Measurements from ENCODE around the gene AGMO. TPM values are rescaled to one million over a fixed set of nuclear protein-coding genes. Genes with fewer than 3 reads are reported as not detected.

The AGMO gene
- total and polyA plus RNA-seq, 3 donors from 2014 or later, result 13.1 to 52.8 (median 46.6) TPM

DNA sequence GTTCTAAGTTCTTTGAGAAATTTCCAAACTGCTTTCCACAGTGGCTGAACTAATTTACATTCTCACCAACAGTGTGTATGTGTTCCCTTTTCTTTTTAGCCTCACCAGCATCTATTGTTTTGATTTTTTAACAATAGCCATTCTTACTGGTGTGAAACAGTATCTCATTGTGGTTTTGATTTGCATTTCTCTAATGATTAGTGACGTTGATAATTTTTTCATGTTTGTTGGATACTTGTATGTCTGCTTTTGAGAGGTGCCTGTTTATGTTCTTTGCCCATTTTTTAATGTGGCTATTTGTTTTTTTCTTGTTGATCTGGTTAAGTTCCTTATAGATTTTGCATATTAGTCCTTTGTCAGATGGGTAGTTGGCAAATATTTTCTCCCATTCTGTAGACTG is 191.4 kb downstream of the AGMO start:
- DNase-seq, result no peak
- no peak overlapping the region for H3K27ac ChIP-seq
- no peaks in the 10 kb centered on the region for H3K36me3 ChIP-seq (ENCODE audit: low read depth, missing control alignments)
- no peaks in the 10 kb centered on the region for H3K4me1 ChIP-seq
- H3K4me3 ChIP-seq, result no peak overlapping the region
- intact Hi-C loops (cut with DNase I; ENCODE audit: low total_unique reads), result no loop called here
- WGBS, 2 donors, result 87 to 92% methylated on average over 1 of the region's 1 CpG
- H3K9me3 ChIP-seq, result no peaks in the 10 kb centered on the region
- H3K27me3 ChIP-seq, result no peaks in the 10 kb centered on the region
- no peak for TF ChIP-seq POLR2A (IDR thresholded peaks at IDR 0.05)
- TF ChIP-seq, protein P1, sequence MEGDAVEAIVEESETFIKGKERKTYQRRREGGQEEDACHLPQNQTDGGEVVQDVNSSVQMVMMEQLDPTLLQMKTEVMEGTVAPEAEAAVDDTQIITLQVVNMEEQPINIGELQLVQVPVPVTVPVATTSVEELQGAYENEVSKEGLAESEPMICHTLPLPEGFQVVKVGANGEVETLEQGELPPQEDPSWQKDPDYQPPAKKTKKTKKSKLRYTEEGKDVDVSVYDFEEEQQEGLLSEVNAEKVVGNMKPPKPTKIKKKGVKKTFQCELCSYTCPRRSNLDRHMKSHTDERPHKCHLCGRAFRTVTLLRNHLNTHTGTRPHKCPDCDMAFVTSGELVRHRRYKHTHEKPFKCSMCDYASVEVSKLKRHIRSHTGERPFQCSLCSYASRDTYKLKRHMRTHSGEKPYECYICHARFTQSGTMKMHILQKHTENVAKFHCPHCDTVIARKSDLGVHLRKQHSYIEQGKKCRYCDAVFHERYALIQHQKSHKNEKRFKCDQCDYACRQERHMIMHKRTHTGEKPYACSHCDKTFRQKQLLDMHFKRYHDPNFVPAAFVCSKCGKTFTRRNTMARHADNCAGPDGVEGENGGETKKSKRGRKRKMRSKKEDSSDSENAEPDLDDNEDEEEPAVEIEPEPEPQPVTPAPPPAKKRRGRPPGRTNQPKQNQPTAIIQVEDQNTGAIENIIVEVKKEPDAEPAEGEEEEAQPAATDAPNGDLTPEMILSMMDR (IDR thresholded peaks at IDR 0.05), result no peak

DNA sequence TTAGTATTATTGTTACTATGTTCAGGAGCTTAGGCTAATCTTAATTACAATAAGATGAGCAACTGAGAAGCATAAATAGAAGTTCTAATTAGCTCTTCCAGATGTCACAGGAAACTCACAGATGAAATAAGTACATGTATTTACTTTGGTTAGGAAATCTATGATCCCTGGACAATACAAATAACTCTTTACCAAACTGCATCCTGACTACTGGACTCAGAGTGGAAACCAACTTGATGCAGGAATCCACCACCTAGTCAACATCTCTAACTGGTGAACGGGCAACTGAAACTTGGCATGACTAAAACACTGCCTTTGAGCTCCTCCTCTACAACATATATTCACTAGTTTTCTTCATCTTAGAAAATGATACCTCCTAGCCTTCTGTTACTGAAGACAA is 193.2 kb downstream of the AGMO start:
- H3K9me3 ChIP-seq, result no peaks in the 10 kb centered on the region
- no peak overlapping the region for H3K27ac ChIP-seq
- no peaks in the 10 kb centered on the region for H3K36me3 ChIP-seq (ENCODE audit: low read depth, missing control alignments)
- no peak overlapping the region for H3K4me3 ChIP-seq
- intact Hi-C loops (cut with DNase I; ENCODE audit: low total_unique reads), result no loop called here
- H3K4me1 ChIP-seq, result no peaks in the 10 kb centered on the region
- TF ChIP-seq, protein P1 (IDR thresholded peaks at IDR 0.05), result no peak
- no peak for TF ChIP-seq POLR2A (IDR thresholded peaks at IDR 0.05)
- no peak for DNase-seq
- 74 to 81% methylated on average over 1 of the region's 1 CpG for WGBS, 2 donors
- no peaks in the 10 kb centered on the region for H3K27me3 ChIP-seq

DNA sequence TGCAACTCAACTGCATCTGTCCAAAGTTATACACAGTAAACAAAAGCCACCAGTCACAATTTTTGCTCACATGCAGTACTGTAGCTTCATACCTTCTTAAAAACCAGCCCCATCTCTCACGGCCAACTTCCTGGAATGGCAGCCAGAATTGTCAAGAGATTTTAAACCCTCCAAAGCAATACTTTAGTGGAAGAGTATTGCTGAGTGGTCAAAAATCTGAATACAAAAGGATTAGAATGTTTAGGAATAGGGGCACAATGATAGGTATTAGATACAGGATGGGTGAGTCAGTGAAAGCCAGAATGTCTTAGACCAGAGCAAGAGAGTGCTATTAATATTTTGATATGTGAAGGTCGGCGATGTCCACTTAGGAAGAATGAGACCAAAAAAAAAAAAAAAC is 193.9 kb downstream of the AGMO start:
- Histone ChIP-seq H3K4me3 (no peak overlapping the region), H3K4me1 (no peaks in the 10 kb centered on the region), H3K36me3 (ENCODE audit: low read depth, missing control alignments) (no peaks in the 10 kb centered on the region), H3K27me3 (no peaks in the 10 kb centered on the region), H3K27ac (no peak overlapping the region), H3K9me3 (no peaks in the 10 kb centered on the region)
- no peak for TF ChIP-seq POLR2A (IDR thresholded peaks at IDR 0.05)
- TF ChIP-seq, protein P1 (IDR thresholded peaks at IDR 0.05), result no peak
- 87 to 90% methylated on average over 3 of the region's 3 CpGs for WGBS, 2 donors
- DNase-seq, result no peak
- intact Hi-C loops (cut with DNase I; ENCODE audit: low total_unique reads), result no loop called here

DNA sequence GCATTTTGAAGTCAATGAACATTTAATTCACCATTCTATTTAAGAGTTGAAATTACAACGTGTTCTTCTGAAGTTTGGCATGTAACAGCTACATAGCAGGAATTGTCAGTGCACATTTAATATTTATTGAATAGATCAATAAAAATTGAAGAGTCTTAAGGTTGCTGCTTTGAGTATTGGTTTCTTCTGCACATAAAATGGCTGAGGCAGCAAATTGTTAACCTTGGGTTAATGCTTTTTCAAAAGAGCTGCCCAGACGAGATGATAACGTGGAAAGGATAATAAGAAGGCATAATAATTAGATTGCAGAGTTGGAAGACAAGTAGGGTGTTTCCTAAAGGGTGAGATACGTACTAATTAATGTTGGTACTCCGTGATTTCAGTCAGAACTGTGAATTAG is 203.7 kb downstream of the AGMO start:
- Histone ChIP-seq H3K36me3 (ENCODE audit: low read depth, missing control alignments) (no peaks in the 10 kb centered on the region), H3K27me3 (no peaks in the 10 kb centered on the region), H3K4me1 (no peaks in the 10 kb centered on the region), H3K9me3 (no peaks in the 10 kb centered on the region), H3K4me3 (no peak overlapping the region), H3K27ac (no peak overlapping the region)
- TF ChIP-seq, protein P1 (IDR thresholded peaks at IDR 0.05), result no peak
- TF ChIP-seq POLR2A (IDR thresholded peaks at IDR 0.05), result no peak
- WGBS, 2 donors, result 56 to 58% methylated on average over 5 of the region's 5 CpGs
- intact Hi-C loops (cut with DNase I; ENCODE audit: low total_unique reads), result no loop called here
- DNase-seq, result no peak

DNA sequence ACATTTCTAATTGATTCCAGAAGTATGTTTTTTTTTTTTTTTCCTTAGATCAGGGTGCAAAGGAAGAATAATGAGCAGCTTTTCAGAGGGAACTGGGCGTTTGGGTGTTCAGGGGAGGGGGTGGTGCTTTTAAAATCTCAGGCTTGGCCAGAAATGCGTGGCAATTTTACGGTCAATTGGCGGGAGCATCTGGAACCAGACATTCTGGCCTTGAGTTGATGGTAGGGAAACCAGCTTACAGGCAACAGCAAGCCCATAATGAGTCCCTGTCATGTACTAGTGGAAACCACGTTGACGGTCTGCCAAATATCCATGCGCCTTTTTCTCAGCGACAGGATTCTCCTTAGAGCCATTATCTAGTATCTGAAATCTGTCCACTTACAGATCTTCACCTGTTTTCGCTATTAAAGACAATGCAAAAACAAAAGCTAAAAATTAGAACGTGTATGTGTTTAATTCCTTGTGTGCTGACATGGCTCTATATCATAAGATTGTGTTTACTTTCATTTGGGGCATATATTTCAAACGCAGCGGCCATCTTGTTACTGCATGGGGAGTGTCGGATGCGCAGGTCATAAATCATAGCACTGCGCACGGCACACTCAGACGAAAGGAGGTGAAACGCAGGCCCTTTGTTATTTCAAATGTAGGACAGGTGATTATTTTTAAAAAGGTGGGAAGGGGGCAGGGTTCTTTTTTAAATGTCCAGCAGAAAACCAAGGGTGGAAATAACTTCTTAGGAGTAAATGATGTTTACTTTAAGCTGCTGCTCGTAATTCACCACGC is 209.2 kb downstream of the AGMO start:
- Histone ChIP-seq H3K36me3 (ENCODE audit: low read depth, missing control alignments) (no peaks in the 10 kb centered on the region), H3K27me3 (no peaks in the 10 kb centered on the region), H3K27ac (no peak overlapping the region), H3K9me3 (no peaks in the 10 kb centered on the region), H3K4me3 (peak overlapping the region; percentile 2 to 6), H3K4me1 (no peaks in the 10 kb centered on the region)
- DNase-seq, result peak; percentile 34
- intact Hi-C loops (cut with DNase I; ENCODE audit: low total_unique reads), result no loop called here
- 55 to 60% methylated on average over 20 of the region's 20 CpGs for WGBS, 2 donors
- no peak for TF ChIP-seq POLR2A (IDR thresholded peaks at IDR 0.05)
- TF ChIP-seq, protein P1 (IDR thresholded peaks at IDR 0.05), result no peak

All from testis (tissue), 3 donors.